GM19395 (cell line): ENCODE results near the gene NYAP2.

ENCODE experiments used
- ATAC-seq: cut with Tn5 transposase; IDR thresholded peaks from one replicate; pipeline ENCODE4 v1.9.1; 2021; ENCODE audit warnings: mild to moderate bottlenecking, moderate library complexity; ENCODE audit not compliant: unreplicated experiment

NYAP2 gene

GRCh38 chr2:225479386-225479785, 79.9 kb downstream of the NYAP2 start:
- no peak for ATAC-seq

GRCh38 chr2:225484751-225485150, 85.2 kb downstream of the NYAP2 start:
- no peak for ATAC-seq

GRCh38 chr2:225486236-225486635, 86.7 kb downstream of the NYAP2 start:
- no peak for ATAC-seq

GRCh38 chr2:225487878-225488416, 88.4 kb downstream of the NYAP2 start:
- no peak for ATAC-seq

GRCh38 chr2:225488743-225489142, 89.2 kb downstream of the NYAP2 start:
- ATAC-seq, result no peak

GRCh38 chr2:225493420-225494099, 94.0 kb downstream of the NYAP2 start:
- ATAC-seq, result no peak

GRCh38 chr2:225494100-225494459, 94.6 kb downstream of the NYAP2 start:
- no peak for ATAC-seq

- no peak for ATAC-seq
Observed at GRCh38 chr2:225495706-225496105, 96.2 kb downstream of the NYAP2 start.

- no peak for ATAC-seq
Observed at GRCh38 chr2:225496568-225496967, 97.1 kb downstream of the NYAP2 start.

- no peak for ATAC-seq
Observed at GRCh38 chr2:225497166-225497565, 97.7 kb downstream of the NYAP2 start.

- no peak for ATAC-seq
Observed at GRCh38 chr2:225501022-225501421, 101.5 kb downstream of the NYAP2 start.

GRCh38 chr2:225502971-225503370, 103.5 kb downstream of the NYAP2 start:
- no peak for ATAC-seq

GRCh38 chr2:225510796-225511195, 111.3 kb downstream of the NYAP2 start:
- no peak for ATAC-seq

- ATAC-seq, result no peak
Observed at GRCh38 chr2:225512469-225512868, 113.0 kb downstream of the NYAP2 start.

- no peak for ATAC-seq
Observed at GRCh38 chr2:225512876-225513540, 113.5 kb downstream of the NYAP2 start.

- ATAC-seq, result no peak
Observed at GRCh38 chr2:225515033-225515432, 115.5 kb downstream of the NYAP2 start.

- ATAC-seq, result no peak
Observed at GRCh38 chr2:225526760-225527390, 127.4 kb downstream of the NYAP2 start.

- no peak for ATAC-seq
Observed at GRCh38 chr2:225531559-225531958, 132.0 kb downstream of the NYAP2 start.

- no peak for ATAC-seq
Observed at GRCh38 chr2:225532096-225532495, 132.6 kb downstream of the NYAP2 start.

GRCh38 chr2:225534037-225534436, 134.5 kb downstream of the NYAP2 start:
- ATAC-seq, result no peak

- no peak for ATAC-seq
Observed at GRCh38 chr2:225534697-225535096, 135.2 kb downstream of the NYAP2 start.

- ATAC-seq, result no peak
Observed at GRCh38 chr2:225536036-225536435, 136.5 kb downstream of the NYAP2 start.
